ENCODE measurements around the gene LIN7B.
"Not testable (repeated sequence)": the region's sequence is repeated elsewhere in the genome, so short reads cannot be mapped to it uniquely, and the experiment has no call there.

The LIN7B gene

GRCh38 chr19:49145573-49146407 lies 31.6 kb downstream of the LIN7B start:
- peak; percentile 67 for DNase-seq (ENCODE audit: low spot score)

DNA sequence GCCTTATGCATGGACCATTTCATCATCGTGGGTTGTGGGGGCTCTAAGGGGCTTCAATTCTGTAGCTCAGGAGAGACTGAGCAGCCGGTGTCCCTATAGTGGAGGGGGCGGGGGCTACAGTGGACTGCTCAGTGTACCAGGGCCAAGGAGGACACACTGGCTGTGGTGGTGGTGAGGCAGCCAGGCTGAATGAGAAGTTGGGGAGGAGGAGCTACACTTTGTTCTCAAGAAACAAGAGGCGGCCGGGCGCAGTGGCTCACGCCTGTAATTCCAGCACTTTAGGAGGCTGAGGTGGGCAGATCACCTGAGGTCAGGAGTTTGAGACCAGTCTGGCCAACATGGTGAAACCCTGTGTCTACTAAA lies 32.2 kb downstream of the LIN7B start:
- not testable (repeated sequence) for DNase-seq (ENCODE audit: low spot score)

GRCh38 chr19:49148044-49148682 lies 34.0 kb downstream of the LIN7B start:
- no peak for DNase-seq (ENCODE audit: low spot score)

DNA sequence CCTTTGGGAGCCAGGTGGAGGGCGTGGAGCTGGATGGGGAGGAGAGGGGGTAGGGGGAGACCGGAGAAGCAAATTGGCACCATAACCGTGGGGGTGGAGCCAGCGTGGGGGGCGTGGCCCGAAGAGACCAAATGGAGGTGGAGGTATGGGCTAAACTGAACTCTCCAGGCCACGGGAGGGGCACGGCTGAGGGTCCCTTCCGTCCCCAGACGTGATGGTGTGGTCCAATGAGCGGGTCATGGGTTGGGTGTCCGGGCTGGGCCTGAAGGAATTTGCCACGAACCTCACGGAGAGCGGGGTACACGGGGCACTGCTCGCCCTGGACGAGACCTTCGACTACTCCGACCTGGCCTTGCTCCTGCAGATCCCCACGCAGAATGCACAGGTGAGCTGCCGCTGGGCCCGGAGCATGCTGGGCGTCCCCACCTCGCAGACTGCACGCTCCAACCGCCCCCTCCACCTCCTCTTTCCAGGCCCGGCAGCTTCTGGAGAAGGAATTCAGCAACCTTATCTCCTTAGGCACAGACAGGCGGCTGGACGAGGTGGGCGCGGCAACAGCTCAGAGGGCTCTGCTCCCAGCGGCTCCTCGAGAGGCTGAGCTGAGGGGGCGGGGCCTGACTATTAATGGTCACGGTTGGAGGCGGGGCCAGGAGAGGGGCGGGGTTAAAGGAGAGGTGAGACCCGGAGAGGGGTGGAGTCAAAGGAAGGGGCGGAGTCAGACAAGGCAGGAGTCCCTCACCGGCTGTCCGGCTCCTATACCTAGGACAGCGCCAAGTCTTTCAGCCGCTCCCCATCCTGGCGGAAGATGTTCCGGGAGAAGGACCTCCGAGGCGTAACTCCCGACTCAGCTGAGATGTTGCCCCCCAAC lies 34.8 kb downstream of the LIN7B start:
- peak; percentile 94 for DNase-seq (ENCODE audit: low spot score)

- DNase-seq (ENCODE audit: low spot score), result peak; percentile 82
These were observed 35.5 kb downstream of the LIN7B start for GRCh38 chr19:49149652-49150105.

- DNase-seq (ENCODE audit: low spot score), result peak; percentile 92
These were observed 36.2 kb downstream of the LIN7B start for GRCh38 chr19:49150106-49150943.

DNA sequence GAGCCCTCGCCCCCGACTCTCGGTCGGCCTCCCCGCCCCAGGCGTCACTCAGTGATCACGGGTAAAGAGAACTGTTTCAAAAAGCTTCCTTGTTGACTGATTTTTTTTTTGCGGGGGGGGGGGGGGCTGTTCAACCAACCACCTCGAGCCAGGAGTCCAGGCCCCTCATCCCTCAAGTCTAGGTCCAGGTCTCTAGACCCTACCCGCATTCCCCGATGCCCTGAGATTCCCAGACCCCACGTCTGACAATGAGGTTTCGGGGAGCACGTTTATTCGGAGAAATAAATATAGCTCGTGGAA lies 36.7 kb downstream of the LIN7B start:
- DNase-seq (ENCODE audit: low spot score), result no peak

- DNase-seq (ENCODE audit: low spot score), result peak; percentile 97
These were observed 37.3 kb downstream of the LIN7B start for GRCh38 chr19:49151267-49152118.

DNA sequence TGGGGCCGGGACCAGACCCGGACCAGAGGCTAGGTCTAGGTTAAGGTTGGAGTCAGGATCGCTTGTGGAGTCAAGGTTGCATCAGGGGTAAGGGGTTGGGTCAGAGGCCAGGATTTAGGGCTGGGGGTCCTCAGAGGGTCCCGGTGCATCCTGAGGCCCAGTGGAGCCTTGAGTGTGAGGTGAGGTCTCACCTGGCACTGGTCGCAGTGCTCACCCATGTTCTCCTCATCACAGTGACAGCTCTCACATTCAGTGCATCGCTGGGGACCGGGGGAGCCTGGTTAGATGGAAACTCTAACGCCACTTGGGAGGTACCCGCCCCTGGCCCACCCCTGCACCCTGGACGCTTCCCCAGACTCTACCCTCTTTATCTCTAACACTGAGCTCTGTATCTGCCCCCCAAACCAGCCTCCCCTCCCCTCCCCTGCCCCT lies 38.0 kb downstream of the LIN7B start:
- DNase-seq (ENCODE audit: low spot score), result no peak

DNA sequence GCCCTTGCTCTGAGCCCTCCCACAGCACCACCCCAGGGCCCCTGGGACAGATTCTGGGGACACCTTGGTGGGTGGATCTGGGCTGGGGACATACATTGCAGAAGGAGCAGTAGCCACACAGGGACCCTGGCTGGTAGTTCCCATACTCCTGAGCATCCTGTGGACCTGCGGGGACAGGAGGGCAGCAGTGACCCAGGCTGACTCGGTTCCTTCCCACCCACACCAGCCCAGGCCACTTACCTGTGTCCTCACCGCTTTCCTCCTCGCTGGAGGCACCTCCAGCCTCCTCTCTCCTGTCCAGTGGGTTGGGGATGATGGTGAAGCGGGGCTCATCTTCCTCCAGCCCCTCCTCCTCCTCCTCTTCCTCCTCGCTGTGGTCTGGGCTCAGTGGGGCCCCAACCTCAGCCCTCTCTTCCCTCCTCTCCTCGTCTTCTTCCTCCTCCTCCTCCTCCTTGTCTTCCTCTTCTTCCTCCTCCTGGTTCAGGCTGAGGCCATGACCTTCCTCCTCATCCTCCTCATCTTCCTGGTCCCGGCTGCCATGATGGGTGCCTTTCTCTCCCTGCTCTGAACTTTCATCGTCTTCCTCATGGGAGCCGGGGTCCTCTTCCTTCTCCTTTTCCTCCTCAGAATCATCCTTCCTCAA lies 39.1 kb downstream of the LIN7B start:
- no peak for DNase-seq (ENCODE audit: low spot score)

- no peak for DNase-seq (ENCODE audit: low spot score)
These were observed 40.1 kb downstream of the LIN7B start for GRCh38 chr19:49154279-49154678.

DNA sequence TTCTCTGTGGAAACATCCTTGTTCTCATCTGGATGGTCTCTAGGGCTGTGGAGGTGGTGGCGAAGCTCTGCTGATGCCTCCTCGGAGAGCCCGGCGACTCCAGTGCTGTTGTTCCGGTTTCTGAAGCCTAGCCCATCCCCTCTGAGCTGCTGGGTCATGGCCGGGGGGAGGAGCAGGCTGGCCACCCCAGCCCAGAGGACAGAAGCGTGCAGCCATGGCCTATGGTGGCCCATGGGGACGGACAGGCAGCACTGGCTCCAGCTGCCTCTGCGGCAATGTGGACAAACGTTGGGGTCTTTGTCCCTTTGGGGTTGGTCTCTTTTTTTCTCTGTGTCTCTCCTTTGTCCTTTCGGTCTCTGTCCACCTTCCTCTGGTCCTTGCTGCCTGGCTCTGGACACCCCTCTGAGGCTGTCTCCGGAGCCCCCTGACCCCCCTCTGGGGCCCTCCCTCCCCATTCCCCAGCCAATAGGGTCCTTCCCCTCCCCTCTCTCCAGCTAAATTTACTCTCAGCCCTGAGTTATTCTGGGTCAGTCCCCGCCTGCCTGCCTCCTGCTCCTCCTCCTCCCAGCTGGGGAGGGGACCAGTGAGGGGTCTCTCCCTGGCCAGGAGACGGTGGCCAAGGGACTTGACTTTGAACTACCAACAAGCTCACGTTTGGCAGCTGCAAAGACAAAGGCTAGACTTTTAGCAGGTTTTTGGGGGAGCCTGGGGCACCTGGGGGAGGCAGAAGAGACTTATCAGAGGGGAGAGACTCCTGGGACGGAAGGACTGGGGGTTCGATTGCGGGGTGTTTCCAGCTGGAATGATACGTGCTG lies 41.0 kb downstream of the LIN7B start, which contains the start of gene HRC:
Gene HRC, minus strand, starts transcription at position 392 of the 815 bp plus-strand sequence. Its CDS starts 159 bp downstream, at position 233.
- no peak for DNase-seq (ENCODE audit: low spot score)

DNA sequence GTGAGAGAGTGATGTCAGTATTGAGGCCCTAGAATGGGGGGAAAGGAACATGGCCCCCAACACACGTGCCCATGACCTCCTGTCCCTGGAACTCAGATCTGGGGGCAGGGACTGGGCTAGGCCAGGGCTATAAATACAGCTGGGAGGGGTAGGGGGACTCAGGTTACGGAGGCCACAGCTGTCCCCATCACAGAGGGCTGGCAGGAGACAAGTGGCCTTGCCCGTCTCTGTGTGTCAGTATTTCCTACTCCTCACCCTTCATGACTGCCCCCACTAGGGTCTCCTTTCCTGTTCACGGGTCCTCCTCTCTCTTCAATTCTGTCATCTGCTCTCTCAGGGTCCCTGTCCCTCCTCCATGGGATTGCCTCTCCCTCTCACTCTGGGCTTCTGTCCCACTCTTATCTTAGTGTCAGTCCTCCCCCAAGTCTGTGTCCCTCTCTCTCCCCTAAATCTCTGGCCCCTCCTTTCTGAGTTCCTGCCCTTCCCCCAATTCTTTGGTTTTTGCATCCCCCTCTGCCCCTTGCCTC lies 41.7 kb downstream of the LIN7B start:
- DNase-seq (ENCODE audit: low spot score), result no peak

DNA sequence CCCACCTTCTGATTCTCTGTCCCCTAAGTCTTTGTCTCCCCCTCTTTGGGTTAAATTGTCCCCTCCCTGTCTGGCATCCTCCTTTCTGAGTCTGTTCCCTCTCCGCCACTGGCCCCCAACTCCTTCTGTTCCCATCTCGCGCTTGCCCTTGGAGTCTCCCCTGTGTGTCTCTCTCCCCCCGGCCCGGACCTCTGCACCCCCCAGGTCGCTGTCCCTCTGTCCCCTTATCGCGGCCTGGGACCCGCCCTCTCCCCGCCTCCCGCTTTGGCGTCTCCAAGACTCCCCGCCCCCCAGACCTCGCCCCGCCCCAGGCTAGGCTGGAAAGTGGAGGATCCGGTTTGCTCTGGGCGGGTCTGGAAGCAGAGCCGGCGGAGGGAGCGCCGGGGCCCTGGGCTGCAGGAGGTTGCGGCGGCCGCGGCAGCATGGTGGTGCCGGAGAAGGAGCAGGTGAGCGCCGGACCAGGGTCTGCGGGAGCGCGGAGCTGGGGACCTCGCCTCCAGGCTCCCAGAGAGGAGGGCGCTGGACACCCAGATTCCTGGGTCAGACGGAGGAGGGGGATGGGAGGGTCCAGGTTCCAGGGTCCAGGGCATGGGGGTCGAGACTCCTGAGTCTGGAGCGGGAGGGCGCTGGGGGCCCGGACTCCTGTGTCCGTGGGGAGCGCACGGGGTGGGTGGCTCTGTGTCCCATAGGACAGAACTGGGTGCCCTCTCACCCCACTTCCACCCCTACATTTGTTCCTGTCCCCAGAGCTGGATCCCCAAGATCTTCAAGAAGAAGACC lies 43.5 kb downstream of the LIN7B start, which contains the start of gene TRPM4:
Gene TRPM4, plus strand, starts transcription at position 348 of the 780 bp plus-strand sequence. Its CDS starts 75 bp downstream, at position 423.
- peak; percentile 79 for DNase-seq (ENCODE audit: low spot score)

- DNase-seq (ENCODE audit: low spot score), result no peak
These were observed 46.5 kb downstream of the LIN7B start for GRCh38 chr19:49160450-49161189.

GRCh38 chr19:49161987-49162386 lies 47.8 kb downstream of the LIN7B start:
- DNase-seq (ENCODE audit: low spot score), result no peak

- no peak for DNase-seq (ENCODE audit: low spot score)
These were observed 51.1 kb downstream of the LIN7B start for GRCh38 chr19:49165111-49165750.

All from SW480 (cell line).